ENCODE measurements around the gene SEC23A.

GRCh38 chr14:39055786-39056474 lies 47.1 kb downstream of the SEC23A start:
- TF ChIP-seq CTCF (IDR thresholded peaks at IDR 0.05) (no peak), POLR2A (IDR thresholded peaks at IDR 0.05) (no peak)
